ENCODE data around the gene FRAS1. TPM values are rescaled to one million over a fixed set of nuclear protein-coding genes. Genes with fewer than 3 reads are reported as not detected.
"Not testable (repeated sequence)": the region's sequence is repeated elsewhere in the genome, so short reads cannot be mapped to it uniquely, and the experiment has no call there.

Gene FRAS1
- total RNA-seq, 2 donors from 2014 or later, result 2.1 to 4.0 TPM

DNA sequence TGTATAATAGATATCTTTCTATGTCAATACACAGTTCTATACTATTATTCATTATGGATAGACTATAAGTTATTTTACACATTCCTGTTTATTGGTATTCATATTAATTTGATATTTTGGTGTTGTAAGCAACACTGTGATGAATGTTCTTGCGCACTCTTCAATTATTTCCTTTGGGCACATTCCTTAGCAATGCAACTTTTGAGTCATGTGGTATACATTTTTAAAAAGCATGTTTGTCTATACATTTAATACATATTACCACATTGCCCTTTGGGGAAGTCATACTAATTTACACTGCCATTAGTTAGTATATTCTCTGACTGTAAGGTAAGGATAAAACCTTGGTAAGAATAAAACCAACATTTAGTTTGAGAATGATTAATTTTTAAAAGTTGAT lies 21.0 kb downstream of the FRAS1 start:
- Histone ChIP-seq H3K4me1 (no peaks in the 10 kb centered on the region), H3K27ac (no peak overlapping the region), H3K27me3 (no peaks in the 10 kb centered on the region), H3K36me3 (no peaks in the 10 kb centered on the region), H3K4me3 (no peak overlapping the region), H3K9me3 (no peaks in the 10 kb centered on the region), H3K9ac (ENCODE audit: low read depth in 2 of 2, low read length in 2 of 2) (no peak overlapping the region)
- TF ChIP-seq, protein P1, sequence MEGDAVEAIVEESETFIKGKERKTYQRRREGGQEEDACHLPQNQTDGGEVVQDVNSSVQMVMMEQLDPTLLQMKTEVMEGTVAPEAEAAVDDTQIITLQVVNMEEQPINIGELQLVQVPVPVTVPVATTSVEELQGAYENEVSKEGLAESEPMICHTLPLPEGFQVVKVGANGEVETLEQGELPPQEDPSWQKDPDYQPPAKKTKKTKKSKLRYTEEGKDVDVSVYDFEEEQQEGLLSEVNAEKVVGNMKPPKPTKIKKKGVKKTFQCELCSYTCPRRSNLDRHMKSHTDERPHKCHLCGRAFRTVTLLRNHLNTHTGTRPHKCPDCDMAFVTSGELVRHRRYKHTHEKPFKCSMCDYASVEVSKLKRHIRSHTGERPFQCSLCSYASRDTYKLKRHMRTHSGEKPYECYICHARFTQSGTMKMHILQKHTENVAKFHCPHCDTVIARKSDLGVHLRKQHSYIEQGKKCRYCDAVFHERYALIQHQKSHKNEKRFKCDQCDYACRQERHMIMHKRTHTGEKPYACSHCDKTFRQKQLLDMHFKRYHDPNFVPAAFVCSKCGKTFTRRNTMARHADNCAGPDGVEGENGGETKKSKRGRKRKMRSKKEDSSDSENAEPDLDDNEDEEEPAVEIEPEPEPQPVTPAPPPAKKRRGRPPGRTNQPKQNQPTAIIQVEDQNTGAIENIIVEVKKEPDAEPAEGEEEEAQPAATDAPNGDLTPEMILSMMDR (IDR thresholded peaks at IDR 0.05), result no peak
- DNase-seq, result no peak
- intact Hi-C loops (cut with DNase I), result no loop called here

DNA sequence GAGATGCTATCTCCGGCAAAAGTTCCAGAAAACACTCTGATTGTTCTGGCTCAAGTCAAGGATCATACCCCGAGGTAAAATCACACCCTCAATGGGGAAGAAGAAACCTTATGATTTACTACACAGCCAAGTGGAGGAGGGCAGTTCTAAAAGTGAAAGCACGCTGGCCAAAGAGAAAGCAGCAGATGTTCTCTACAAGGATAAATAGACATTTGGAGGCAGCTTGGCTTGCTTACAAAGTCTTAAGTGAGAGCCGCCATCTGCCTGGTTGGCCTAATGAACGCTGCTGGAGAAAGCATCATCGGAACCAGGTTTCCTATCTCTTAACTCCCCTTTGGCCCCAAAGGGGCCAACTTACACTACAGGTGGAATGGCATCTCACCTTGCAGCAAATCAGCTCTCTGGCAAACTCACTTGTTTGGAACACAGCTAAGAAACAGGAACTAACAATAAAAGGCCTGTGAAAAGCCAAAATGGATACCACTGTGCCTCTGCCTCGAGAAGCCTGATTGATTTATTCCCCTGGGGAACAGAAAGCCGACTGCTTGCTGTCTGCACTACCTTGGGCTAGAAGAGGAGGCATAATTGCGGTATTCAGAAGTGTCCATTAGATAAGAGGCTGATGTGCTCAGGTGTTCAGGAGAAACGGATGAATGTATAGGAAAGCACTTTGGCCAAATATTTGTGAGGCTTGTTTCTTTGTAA lies 22.8 kb downstream of the FRAS1 start:
- TF ChIP-seq, protein P1 (IDR thresholded peaks at IDR 0.05), result no peak
- no peak for DNase-seq
- no peak overlapping the region for H3K4me3 ChIP-seq

DNA sequence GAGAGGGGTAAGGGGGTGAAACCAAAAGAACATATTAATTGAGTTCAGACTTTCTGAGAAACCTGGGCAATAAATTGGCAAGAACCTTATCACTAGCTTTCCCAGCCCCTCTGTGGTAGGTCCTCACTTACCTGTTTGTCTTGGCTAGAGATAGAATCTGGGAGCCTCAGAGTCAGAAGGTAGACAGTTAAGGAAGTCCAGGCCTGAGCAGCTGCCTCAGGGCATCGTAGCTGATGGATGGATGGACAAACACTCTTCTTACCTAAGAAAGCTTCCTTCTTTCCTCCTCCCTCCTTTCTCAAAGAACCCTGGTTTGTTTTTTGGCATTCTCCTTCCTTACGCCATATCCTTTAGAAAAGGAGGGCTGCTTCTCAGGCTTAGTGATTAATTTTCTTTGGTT lies 24.4 kb downstream of the FRAS1 start:
- Histone ChIP-seq H3K27me3 (no peaks in the 10 kb centered on the region), H3K4me3 (no peak overlapping the region), H3K27ac (no peak overlapping the region), H3K9ac (ENCODE audit: low read depth in 2 of 2, low read length in 2 of 2) (no peak overlapping the region), H3K4me1 (no peaks in the 10 kb centered on the region), H3K36me3 (no peaks in the 10 kb centered on the region), H3K9me3 (no peaks in the 10 kb centered on the region)
- TF ChIP-seq, protein P1 (IDR thresholded peaks at IDR 0.05), result no peak
- intact Hi-C loops (cut with DNase I), result no loop called here
- no peak for DNase-seq

More for the DNA sequence above, 22.8 kb downstream of the FRAS1 start:
- Histone ChIP-seq H3K4me1 (no peaks in the 10 kb centered on the region), H3K9me3 (no peaks in the 10 kb centered on the region), H3K27ac (no peak overlapping the region), H3K27me3 (no peaks in the 10 kb centered on the region), H3K9ac (ENCODE audit: low read depth in 2 of 2, low read length in 2 of 2) (no peak overlapping the region), H3K36me3 (no peaks in the 10 kb centered on the region)
- intact Hi-C loops (cut with DNase I), result no loop called here

DNA sequence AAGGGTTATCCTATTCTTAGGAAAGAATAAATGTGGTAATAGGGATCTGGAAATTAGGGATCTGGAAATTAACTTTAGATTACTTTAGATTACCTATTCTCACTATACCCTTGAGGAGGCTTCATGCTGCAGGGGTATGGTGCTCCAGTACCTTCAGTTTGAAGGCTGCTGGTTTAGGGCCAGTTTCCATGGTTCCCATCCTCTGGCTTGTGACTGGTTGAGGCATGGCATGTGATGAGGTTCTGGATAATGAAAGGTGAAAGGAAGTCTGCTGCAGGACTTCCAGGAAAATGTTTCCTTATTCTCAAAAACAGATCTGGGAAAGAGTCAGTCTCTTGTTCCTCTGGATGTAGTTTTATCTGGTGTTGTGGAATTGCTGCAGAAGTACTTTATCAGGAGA lies 25.9 kb downstream of the FRAS1 start:
- TF ChIP-seq, protein P1 (IDR thresholded peaks at IDR 0.05), result no peak

DNA sequence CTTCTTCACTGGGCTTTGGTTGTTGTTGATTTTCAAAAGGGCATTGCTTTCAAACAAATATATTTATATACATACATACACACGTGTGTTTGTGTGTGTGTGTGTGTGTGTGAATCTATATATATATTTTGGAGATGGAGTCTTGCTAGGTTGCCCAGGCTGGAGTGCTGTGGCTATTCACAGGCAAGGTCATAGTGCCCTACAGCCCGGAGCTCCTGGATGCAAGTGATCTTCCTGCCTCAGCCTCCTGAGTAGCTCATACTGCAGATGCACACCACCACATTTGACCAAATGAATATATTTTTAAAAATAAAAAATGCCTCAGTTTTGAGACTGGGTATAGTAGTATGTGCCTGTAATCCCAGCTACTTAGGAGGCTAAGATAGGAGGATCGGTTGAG lies 34.4 kb downstream of the FRAS1 start:
- no peaks in the 10 kb centered on the region for H3K4me1 ChIP-seq
- no peak overlapping the region for H3K9ac ChIP-seq (ENCODE audit: low read depth in 2 of 2, low read length in 2 of 2)
- DNase-seq, result no peak
- H3K27ac ChIP-seq, result no peak overlapping the region
- H3K36me3 ChIP-seq, result no peaks in the 10 kb centered on the region
- TF ChIP-seq, protein P1 (IDR thresholded peaks at IDR 0.05), result no peak
- H3K9me3 ChIP-seq, result no peaks in the 10 kb centered on the region
- intact Hi-C loops (cut with DNase I), result no loop called here
- no peaks in the 10 kb centered on the region for H3K27me3 ChIP-seq
- H3K4me3 ChIP-seq, result no peak overlapping the region

More for the DNA sequence above, 25.9 kb downstream of the FRAS1 start:
- Histone ChIP-seq H3K4me3 (no peak overlapping the region), H3K9me3 (no peaks in the 10 kb centered on the region), H3K36me3 (no peaks in the 10 kb centered on the region), H3K27ac (no peak overlapping the region), H3K4me1 (no peaks in the 10 kb centered on the region), H3K27me3 (no peaks in the 10 kb centered on the region), H3K9ac (ENCODE audit: low read depth in 2 of 2, low read length in 2 of 2) (no peak overlapping the region)
- intact Hi-C loops (cut with DNase I), result no loop called here
- DNase-seq, result no peak

DNA sequence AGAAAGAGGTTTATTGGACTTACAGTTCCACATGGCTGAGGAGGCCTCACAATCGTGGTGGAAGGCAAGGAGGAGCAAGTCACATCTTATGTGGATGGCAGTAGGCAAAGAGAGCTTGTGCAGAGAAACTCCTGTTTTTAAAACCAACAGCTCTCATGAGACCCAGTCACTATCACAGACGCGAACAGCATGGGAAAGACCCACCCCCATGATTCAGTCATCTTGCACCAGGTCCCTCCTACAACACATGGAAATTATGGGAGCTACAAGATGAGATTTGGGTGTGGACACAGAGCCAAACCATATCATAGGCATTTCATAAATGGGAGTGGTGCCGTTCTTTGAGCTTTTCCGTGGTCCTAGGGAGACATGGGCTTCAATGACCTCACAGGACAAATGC lies 35.2 kb downstream of the FRAS1 start:
- H3K27ac ChIP-seq; H3K9ac ChIP-seq (ENCODE audit: low read depth in 2 of 2, low read length in 2 of 2); DNase-seq; H3K4me3 ChIP-seq; H3K36me3 ChIP-seq; intact Hi-C loops (cut with DNase I); H3K27me3 ChIP-seq; H3K9me3 ChIP-seq; H3K4me1 ChIP-seq: not testable (repeated sequence)
